BJ (cell line): ENCODE results near the gene GRK2. TPM values are rescaled to one million over a fixed set of nuclear protein-coding genes. Genes with fewer than 3 reads are reported as not detected.

Experiments used
- CTCF ChIA-PET: fragments of 350-600 bp; formaldehyde crosslinking; extraction: SDS; loops from one replicate; lab custom pipeline; 2021; ENCODE audit warnings: antibody characterized with exemption, inconsistent platforms; lab: Yijun Ruan, JAX
- POLR2A ChIA-PET: fragments of 300-600 bp; sonication (Branson Sonifier 250); formaldehyde crosslinking; extraction: SDS; loops from one replicate; lab custom pipeline; 2021; ENCODE audit warnings: antibody characterized with exemption; lab: Charles Lee
- DNase-seq: peaks from one replicate; pipeline ENCODE4 v3.0.0-alpha.2; 2011; ENCODE audit warnings: low read depth
- H3K27me3 ChIP-seq: 2 replicates; pipeline ENCODE4 v1.6.0; 2011; ENCODE audit warnings: low read length; ENCODE audit not compliant: control insufficient read depth, insufficient read depth
- H3K36me3 ChIP-seq: 2 replicates; pipeline ENCODE4 v1.5.1; 2011; ENCODE audit warnings: low read length; ENCODE audit not compliant: control insufficient read depth, insufficient read depth
- H3K4me3 ChIP-seq: 2 replicates; pipeline ENCODE4 v1.5.1; 2011; ENCODE audit warnings: low read depth, mild to moderate bottlenecking, control low read depth, low read length
- CTCF ChIP-seq: IDR thresholded peaks from 2 replicates; pipeline ENCODE4 v1.5.1; 2011; ENCODE audit warnings: low read depth, mild to moderate bottlenecking, control low read depth, inconsistent platforms, low read length, moderate library complexity; ENCODE audit not compliant: insufficient read depth
- polyA plus RNA-seq: library from polyadenylated mRNA; depleted of rRNA; stranded (reverse); fragments of >200 nt; gene quantifications from 2 replicates; pipeline ENCODE4 v1.2.3, GENCODE V29; 2011

The GRK2 gene
- polyA plus RNA-seq, 1 experiment = 31.2 TPM

- DNase-seq = no peak
- POLR2A ChIA-PET = no interaction called here
- TF ChIP-seq CTCF = no peak
- H3K4me3 ChIP-seq = no peak overlapping the region
- CTCF ChIA-PET = interaction anchor here (1.0 to 2.0 kb wide), 6 partner anchors 15 to 104 kb away, joined by 3 to 13 read pairs (median 6); no protein-coding TSS in a partner anchor
- no peaks in the 10 kb centered on the region for H3K27me3 ChIP-seq
- peaks cover 39% of the 10 kb centered on the region for H3K36me3 ChIP-seq
These were observed 12.1 kb downstream of the GRK2 start for GRCh38 chr11:67278135-67278938.

GRCh38 chr11:67278939-67279588 is 12.8 kb downstream of the GRK2 start:
- no peak for TF ChIP-seq CTCF
- CTCF ChIA-PET = interaction anchor here (1.3 to 2.0 kb wide), 2 partner anchors 16 to 39 kb away, joined by 4 to 5 read pairs; no protein-coding TSS in a partner anchor
- Histone ChIP-seq H3K36me3 (peaks cover 45% of the 10 kb centered on the region), H3K4me3 (no peak overlapping the region), H3K27me3 (no peaks in the 10 kb centered on the region)
- POLR2A ChIA-PET = no interaction called here
- no peak for DNase-seq

GRCh38 chr11:67279589-67280340 is 13.5 kb downstream of the GRK2 start:
- no peak for TF ChIP-seq CTCF

GRCh38 chr11:67280341-67280787 is 14.1 kb downstream of the GRK2 start:
- ChIA-PET POLR2A (no interaction called here), CTCF (interaction anchor here (0.6 to 1.1 kb wide), 2 partner anchors 8 to 41 kb away, joined by 3 to 4 read pairs; no protein-coding TSS in a partner anchor)
- no peak for TF ChIP-seq CTCF
- no peaks in the 10 kb centered on the region for H3K27me3 ChIP-seq
- DNase-seq = no peak
- peaks cover 48% of the 10 kb centered on the region for H3K36me3 ChIP-seq
- H3K4me3 ChIP-seq = no peak overlapping the region

More at GRCh38 chr11:67279589-67280340, 13.5 kb downstream of the GRK2 start:
- ChIA-PET CTCF (interaction anchor here (0.6 to 1.3 kb wide), 3 partner anchors 8 to 40 kb away, joined by 3 to 4 read pairs (median 4); no protein-coding TSS in a partner anchor), POLR2A (no interaction called here)
- DNase-seq = no peak
- Histone ChIP-seq H3K36me3 (peaks cover 47% of the 10 kb centered on the region), H3K4me3 (no peak overlapping the region), H3K27me3 (no peaks in the 10 kb centered on the region)
